Activated T-helper 17 cell treated with anti-CD3 and anti-CD28 coated beads, Interleukin-2, amount 50 U/mL, for 72 hours (primary cell): ENCODE data around the gene MRPS22. TPM values are rescaled to one million over a fixed set of nuclear protein-coding genes. Genes with fewer than 3 reads are reported as not detected.

Experiments
- ATAC-seq: fragments of 150-1000 bp; cut with Tn5 transposase; replicated peaks from 2 replicates; pipeline ENCODE4 v1.10.0; 2021; ENCODE audit warnings: mild to moderate bottlenecking, moderate library complexity
- H3K27ac Mint-ChIP-seq: one replicate; pipeline ENCODE4 v1.8.0; 2022; ENCODE audit warnings: mixed read lengths
- H3K27me3 Mint-ChIP-seq: one replicate; pipeline ENCODE4 v1.8.0; 2022; ENCODE audit warnings: mixed read lengths
- H3K36me3 Mint-ChIP-seq: one replicate; pipeline ENCODE4 v1.8.0; 2022; ENCODE audit warnings: low read depth, mild to moderate bottlenecking, mixed read lengths
- H3K4me1 Mint-ChIP-seq: one replicate; pipeline ENCODE4 v1.8.0; 2022; ENCODE audit warnings: mixed read lengths
- H3K4me3 Mint-ChIP-seq: one replicate; pipeline ENCODE4 v1.8.0; 2022; ENCODE audit warnings: mild to moderate bottlenecking, mixed read lengths
- H3K9me3 Mint-ChIP-seq: one replicate; pipeline ENCODE4 v1.8.0; 2022; ENCODE audit warnings: mixed read lengths
- total RNA-seq, 2 donors: library from RNA; stranded (reverse); gene quantifications; one replicate each; pipeline ENCODE4 v1.2.3, GENCODE V29; 2022

The MRPS22 gene
- total RNA-seq: 10 to 100 TPM; 49.2 to 53.4 TPM

DNA sequence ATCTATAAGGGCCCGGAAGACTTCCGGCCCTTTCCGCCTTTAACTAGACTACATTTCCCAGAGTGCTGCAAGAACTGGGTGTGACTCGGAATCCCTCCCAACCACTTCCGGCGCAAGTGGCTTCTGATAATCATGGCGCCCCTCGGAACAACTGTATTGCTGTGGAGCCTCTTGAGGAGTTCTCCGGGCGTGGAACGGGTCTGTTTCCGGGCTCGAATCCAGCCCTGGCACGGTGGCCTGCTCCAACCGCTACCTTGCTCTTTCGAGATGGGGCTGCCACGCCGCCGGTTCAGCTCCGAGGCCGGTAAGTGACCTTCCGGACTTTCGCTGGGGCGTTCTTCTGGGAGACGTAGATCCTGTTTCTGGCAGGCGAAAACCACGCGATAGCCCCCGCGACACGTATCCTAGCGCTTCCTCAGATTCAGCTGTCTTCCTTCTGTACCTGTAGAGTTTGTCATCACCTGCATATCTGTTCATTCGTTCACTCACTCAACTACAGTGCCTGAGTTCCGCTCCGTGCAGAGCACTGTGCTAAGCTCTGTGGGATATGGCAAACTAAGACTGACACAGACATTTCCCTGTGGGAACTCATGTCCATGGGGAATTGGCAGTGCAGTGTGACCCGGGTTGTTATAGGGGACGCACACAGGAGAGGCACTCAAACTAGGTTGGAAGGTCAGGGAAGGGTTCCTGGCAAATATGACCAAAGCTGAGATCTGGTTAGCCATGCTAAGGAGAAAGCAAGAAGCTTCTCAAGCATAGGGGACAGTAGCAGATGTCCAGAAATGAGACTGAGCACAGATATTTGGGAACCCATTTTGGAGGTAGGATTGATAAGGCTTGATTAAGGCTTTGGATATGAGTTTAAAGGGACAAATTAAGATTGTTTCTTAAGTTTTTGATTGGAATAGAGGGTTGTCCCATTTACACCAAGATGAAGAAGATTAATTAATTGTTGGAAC is at the start of gene MRPS22:
TSS of gene MRPS22 (plus strand) at position 126 of the 962 bp plus-strand sequence. CDS start at position 133, 7 bp downstream.
- Mint-ChIP-seq H3K36me3 (peaks cover 27% of the 10 kb centered on the region), H3K4me3 (no peak within 1 kb of the TSS), H3K27me3 (peaks cover 3% of the 10 kb centered on the region), H3K27ac (no peak within 1 kb of the TSS), H3K9me3 (peaks cover 5% of the 10 kb centered on the region), H3K4me1 (peaks cover 5% of the 10 kb centered on the region)
- peak; percentile 98 for ATAC-seq

DNA sequence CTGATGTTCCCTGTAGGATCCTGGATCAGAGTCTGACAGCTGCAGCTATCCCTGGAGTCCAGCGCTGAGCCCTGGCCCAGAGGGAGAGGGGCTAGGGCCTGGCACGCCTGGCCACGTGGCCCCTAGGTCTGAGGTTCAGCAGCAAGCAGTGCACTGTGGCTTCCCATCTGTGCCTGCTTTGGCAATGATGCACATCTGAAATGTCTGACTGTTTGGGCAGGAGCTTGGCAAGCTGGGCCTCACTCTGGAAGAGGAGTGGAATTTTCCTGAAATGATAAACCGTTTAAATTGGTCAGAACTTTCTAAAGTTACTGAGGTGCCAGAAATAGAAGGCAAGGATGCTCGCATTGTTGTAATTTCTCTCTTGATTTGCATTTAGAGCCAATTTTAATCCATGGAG is 48.8 kb upstream of the MRPS22 start:
- no peaks in the 10 kb centered on the region for H3K4me1 Mint-ChIP-seq
- no peak overlapping the region for H3K4me3 Mint-ChIP-seq

DNA sequence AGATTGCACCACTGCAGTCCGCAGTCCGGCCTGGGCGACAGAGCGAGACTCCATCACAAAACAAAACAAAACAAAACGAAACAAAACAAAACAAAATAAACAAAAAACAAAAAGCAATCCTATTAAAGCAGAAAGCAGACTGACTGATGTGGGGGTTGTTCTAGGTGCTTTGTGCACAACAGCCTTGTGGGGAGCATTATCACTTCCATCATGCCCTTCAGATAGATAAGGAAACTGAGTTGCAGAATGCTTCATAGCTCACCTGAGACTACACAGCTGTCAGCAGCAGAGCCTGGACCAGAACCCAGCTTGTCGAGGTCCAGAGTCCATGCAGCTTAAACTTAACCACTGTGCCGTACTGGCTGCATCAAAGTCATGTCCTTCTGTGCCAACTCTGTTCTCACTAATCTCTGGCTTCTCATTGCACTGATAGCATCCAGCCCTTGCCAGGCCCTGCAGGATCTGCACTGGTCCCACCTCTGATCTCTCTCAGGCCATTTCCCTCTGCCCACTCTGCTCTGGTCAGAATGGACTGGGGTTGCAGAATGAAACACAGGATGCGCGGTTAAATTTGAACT is 47.6 kb upstream of the MRPS22 start:
- Mint-ChIP-seq H3K27me3 (peaks cover 4% of the 10 kb centered on the region), H3K4me1 (no peaks in the 10 kb centered on the region), H3K27ac (no peak overlapping the region), H3K9me3 (no peaks in the 10 kb centered on the region), H3K4me3 (no peak overlapping the region), H3K36me3 (no peaks in the 10 kb centered on the region)
- no peak for ATAC-seq

More for the DNA sequence above, 48.8 kb upstream of the MRPS22 start:
- ATAC-seq: no peak
- H3K36me3 Mint-ChIP-seq: no peaks in the 10 kb centered on the region
- no peaks in the 10 kb centered on the region for H3K9me3 Mint-ChIP-seq
- no peak overlapping the region for H3K27ac Mint-ChIP-seq
- H3K27me3 Mint-ChIP-seq: peaks cover 4% of the 10 kb centered on the region

DNA sequence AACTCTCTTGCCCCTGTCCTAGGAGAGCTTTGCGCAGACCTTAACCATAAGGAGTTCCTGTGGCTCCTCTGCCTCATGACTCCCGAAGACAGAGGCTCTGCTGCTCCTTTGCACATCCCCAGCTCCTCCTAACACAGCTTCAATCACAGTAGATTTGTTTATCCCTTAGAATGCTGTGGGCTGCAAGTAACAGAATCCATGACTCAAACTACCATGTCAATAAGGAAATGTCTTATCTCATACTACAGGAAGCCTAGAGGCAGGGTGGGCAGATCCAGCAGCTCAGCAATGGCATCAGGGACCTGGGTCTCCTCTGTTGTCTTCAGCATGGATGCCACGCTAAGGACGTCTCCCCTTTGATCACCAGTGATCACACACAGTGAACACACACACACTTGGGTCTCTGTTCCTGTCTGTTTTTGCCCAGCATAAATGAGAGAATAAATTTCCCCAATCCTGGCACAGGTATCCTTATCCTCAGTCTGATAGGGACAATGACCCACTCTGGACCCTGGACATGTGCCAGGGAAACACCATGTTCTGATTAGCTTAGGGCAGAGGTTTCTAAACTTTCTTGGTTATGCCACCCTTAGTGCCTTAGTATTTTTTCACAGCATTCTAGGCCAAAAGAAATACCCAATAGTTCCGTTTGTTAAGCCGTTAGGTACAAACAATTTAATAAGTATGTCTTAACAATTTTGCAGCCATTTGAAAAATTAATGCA is 46.1 kb upstream of the MRPS22 start:
- H3K36me3 Mint-ChIP-seq: no peaks in the 10 kb centered on the region
- H3K4me3 Mint-ChIP-seq: no peak overlapping the region
- H3K27ac Mint-ChIP-seq: no peak overlapping the region
- H3K4me1 Mint-ChIP-seq: peaks cover 7% of the 10 kb centered on the region
- H3K27me3 Mint-ChIP-seq: peaks cover 6% of the 10 kb centered on the region
- no peaks in the 10 kb centered on the region for H3K9me3 Mint-ChIP-seq
- no peak for ATAC-seq

DNA sequence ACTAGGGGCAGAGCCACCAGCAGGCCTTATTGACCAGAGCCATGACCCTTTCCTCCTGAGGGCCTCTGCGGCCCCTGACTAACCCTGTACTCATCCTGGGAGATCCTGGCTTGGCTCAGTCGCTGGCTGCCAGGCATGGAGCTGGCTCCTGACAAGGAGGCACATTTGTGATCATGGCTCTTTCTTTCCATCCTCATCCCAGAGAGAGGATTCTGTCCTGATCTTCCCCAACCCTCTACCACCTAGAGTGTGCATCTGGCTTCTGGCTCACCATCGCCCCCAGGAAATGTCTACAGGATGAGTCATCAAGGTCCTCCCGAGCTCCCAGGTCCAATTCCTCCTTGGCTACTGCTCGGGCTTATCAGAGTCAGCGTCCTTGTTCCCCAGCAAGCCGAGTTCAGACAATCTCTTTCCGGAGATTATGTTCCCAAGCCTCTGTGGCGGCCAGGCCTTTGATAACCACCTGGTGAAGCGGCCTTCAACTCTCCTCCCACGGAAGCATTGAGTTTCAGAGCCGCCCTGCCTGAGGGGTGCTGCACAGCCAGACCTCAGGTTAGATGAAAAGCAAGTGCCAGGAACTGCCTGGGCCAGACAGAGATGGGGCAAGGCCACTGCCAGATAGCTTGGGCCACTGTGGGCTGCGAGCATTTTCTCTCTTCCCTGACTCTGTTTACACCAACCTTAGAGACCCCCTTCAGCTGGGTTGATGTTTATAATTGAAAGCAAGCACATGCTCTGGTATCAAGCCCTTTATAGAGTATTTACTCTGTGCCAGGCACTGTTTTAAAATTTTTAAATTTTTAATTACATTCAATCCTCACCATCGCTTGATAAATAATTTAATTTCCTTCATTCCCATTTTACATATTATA is 44.3 kb upstream of the MRPS22 start:
- H3K27me3 Mint-ChIP-seq: peaks cover 8% of the 10 kb centered on the region
- no peaks in the 10 kb centered on the region for H3K36me3 Mint-ChIP-seq
- H3K9me3 Mint-ChIP-seq: no peaks in the 10 kb centered on the region
- no peak overlapping the region for H3K27ac Mint-ChIP-seq
- no peak overlapping the region for H3K4me3 Mint-ChIP-seq
- H3K4me1 Mint-ChIP-seq: peaks cover 8% of the 10 kb centered on the region
- no peak for ATAC-seq

DNA sequence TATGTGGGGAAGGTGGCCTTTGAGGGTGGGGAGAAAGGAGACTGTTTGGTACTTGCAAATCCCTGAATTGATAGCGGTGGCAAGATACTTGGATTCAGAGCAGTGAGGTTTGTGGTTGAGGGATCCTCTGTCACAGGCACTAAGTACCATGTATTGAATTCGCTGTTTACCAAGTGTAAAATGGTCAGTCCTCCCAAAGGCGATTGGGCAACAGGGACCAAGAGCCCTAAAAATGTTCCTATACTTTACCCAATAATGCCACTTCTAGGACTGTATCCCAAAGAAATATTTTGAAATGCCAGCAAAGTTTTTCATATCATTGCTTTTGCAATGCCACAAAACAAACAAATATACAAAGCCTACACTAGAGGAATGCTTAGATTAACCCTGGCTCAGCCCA is 43.4 kb upstream of the MRPS22 start:
- no peak for ATAC-seq
- Mint-ChIP-seq H3K9me3 (no peaks in the 10 kb centered on the region), H3K27ac (no peak overlapping the region), H3K36me3 (no peaks in the 10 kb centered on the region), H3K27me3 (peaks cover 11% of the 10 kb centered on the region), H3K4me3 (no peak overlapping the region), H3K4me1 (peaks cover 8% of the 10 kb centered on the region)

DNA sequence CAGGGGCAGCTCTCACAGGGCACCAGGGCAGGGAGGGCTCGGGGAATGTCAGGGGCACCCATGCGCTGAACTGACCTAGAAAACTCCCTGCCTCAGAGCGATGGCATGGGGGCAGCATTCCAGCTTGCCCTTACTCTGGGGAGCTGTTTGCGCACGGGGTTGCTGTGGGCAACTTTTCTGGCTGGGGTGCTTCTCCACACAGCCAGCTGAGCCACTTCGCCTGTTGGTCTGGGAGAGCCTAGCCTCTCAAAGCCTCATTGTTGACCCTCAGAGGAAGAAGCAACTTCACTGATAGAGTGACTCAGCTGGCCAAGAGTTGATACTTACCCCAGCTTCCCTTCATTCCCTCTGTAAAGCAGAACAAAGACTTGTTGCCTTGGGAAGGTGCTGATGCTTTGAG is 42.6 kb upstream of the MRPS22 start:
- no peak overlapping the region for H3K4me3 Mint-ChIP-seq
- peaks cover 8% of the 10 kb centered on the region for H3K4me1 Mint-ChIP-seq
- peaks cover 11% of the 10 kb centered on the region for H3K27me3 Mint-ChIP-seq
- ATAC-seq: no peak
- no peak overlapping the region for H3K27ac Mint-ChIP-seq
- no peaks in the 10 kb centered on the region for H3K9me3 Mint-ChIP-seq
- no peaks in the 10 kb centered on the region for H3K36me3 Mint-ChIP-seq

DNA sequence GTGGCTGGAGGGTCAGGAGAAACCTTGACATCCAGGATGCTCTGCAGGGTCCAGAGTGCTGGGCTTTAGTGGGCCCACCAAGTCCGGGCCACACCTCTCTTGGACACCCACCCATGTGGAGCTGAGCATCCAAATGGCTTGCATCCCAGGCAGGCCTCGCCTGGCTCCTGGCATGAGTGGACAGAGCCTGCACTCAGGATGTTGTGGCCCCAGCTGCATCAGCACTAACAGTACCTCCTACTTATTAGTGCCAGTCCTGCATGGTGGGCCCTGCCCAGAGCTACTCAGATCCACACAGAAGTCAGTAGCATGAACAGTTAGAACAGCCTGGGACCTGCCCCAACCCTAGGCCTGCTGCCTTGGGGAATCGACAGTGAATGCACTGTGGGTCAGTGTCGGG is 42.2 kb upstream of the MRPS22 start:
- H3K9me3 Mint-ChIP-seq: no peaks in the 10 kb centered on the region
- H3K4me3 Mint-ChIP-seq: no peak overlapping the region
- peaks cover 11% of the 10 kb centered on the region for H3K27me3 Mint-ChIP-seq
- peaks cover 8% of the 10 kb centered on the region for H3K4me1 Mint-ChIP-seq
- no peak overlapping the region for H3K27ac Mint-ChIP-seq
- ATAC-seq: no peak
- H3K36me3 Mint-ChIP-seq: no peaks in the 10 kb centered on the region

DNA sequence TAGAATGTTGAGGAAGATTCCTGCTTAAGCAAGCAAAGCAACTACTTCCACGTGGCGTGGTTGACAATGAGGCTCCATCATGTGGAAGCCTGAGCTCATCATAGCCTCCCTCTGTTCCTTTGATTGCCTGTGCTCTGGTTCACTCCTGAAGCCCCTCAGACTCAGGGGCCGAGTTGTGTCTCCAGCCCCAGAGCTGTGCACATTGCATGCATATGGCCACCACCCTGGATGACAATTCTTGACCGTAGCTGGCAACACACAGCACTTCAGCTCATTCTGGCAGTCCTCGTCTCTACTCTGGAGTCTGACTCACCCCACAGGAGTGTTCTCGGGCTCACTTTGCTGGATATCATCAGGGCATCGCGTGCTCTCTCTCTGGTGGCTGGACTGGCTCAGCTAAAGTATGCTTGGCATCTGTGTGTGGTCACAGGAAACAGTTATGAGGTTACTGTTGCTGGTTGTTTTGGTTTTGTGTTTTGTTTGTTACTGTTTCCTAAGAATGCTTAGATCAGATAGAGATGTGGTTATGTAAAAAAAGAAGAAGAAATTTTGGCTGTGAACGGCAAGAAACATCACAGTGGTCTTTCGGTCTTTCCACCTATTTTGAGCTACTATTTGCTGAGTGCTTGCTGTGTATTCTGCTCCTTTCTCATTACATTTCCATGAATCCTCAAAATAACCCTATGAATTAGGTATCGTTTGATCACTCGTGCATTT is 41.6 kb upstream of the MRPS22 start:
- Mint-ChIP-seq H3K4me1 (peaks cover 8% of the 10 kb centered on the region), H3K27ac (no peak overlapping the region), H3K9me3 (no peaks in the 10 kb centered on the region), H3K27me3 (peaks cover 7% of the 10 kb centered on the region), H3K4me3 (no peak overlapping the region), H3K36me3 (no peaks in the 10 kb centered on the region)
- ATAC-seq: no peak

DNA sequence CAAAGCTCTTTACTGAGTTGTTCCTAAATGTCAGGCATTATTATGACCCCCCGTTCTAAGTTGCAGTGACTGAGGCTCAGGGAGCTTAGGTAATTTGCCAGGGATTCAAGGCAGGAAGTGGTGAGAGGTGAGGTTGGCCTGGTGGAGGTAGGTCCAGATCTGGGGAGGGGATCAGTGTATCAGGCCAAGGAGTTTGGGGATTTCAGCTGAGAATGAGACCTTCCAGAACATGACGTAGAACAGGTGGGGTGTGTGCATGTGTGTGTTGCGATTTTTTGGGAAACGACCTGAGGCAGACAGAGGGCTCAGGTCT is 41.1 kb upstream of the MRPS22 start:
- H3K9me3 Mint-ChIP-seq: no peaks in the 10 kb centered on the region
- peaks cover 8% of the 10 kb centered on the region for H3K4me1 Mint-ChIP-seq
- H3K27me3 Mint-ChIP-seq: peaks cover 10% of the 10 kb centered on the region
- no peak for ATAC-seq
- H3K4me3 Mint-ChIP-seq: no peak overlapping the region
- no peak overlapping the region for H3K27ac Mint-ChIP-seq
- H3K36me3 Mint-ChIP-seq: no peaks in the 10 kb centered on the region

DNA sequence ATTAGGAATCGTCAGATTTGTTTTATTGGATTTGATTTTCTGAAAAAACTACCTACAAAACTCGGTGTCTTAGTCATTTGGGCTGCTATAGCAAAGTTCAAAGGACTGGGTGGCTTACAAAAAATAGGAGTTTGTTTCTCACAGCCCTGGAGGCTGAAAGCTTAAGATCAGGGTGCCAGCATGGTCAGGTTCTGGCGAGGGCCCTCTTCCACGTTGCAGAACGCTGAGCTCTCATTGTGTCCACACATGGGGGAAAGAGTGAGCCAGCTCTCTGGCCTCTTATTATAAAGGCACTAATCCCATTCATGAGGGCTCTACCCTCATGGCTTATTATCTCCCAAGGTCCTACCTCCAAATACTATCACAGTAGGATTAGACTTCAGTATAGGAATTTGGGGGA is 40.6 kb upstream of the MRPS22 start:
- Mint-ChIP-seq H3K4me1 (peaks cover 8% of the 10 kb centered on the region), H3K4me3 (no peak overlapping the region), H3K36me3 (no peaks in the 10 kb centered on the region), H3K27ac (no peak overlapping the region), H3K9me3 (no peaks in the 10 kb centered on the region), H3K27me3 (peaks cover 10% of the 10 kb centered on the region)
- ATAC-seq: no peak

DNA sequence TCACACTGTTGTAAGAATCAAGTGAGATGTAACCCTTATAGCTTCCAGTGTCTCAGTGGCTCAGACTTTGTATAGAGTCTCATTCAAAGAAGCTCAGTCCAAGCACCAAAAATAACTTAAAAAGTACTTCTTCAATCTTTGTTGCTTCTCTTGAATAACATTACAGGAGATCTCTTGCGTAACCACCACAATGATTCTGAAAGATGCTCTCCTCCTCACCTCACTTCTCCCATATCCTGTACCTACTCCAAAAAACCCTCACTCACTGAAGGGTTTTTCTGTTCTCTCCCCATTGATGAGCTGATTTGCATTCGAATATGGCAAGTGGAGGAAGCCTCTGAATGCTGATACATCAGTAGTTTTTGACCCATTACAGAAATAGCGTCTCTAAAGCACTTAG is 39.4 kb upstream of the MRPS22 start:
- Mint-ChIP-seq H3K9me3 (no peaks in the 10 kb centered on the region), H3K27ac (no peak overlapping the region), H3K4me3 (no peak overlapping the region), H3K4me1 (peaks cover 8% of the 10 kb centered on the region), H3K27me3 (peaks cover 10% of the 10 kb centered on the region), H3K36me3 (no peaks in the 10 kb centered on the region)
- no peak for ATAC-seq

DNA sequence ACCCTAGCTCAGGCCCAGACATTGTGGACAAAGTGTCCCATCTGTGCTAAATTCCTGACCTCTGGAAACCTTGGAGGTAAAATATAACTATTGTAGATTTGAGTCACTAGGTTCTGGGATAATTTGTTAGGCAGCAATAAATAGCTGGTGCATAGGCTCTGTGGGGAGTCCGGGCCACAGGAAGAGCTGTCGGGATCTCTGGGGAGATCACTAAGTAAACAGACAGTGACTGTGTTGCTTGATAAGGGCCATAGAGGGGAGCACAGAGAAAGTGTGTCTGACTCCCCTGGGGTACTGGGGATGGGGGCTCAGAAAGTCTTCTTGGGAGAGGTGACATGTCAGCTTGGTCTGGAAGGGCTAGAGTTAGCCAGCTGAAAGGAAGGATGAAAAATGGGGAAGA is 37.7 kb upstream of the MRPS22 start:
- no peak overlapping the region for H3K4me3 Mint-ChIP-seq
- no peaks in the 10 kb centered on the region for H3K36me3 Mint-ChIP-seq
- H3K27me3 Mint-ChIP-seq: peaks cover 10% of the 10 kb centered on the region
- peaks cover 8% of the 10 kb centered on the region for H3K4me1 Mint-ChIP-seq
- H3K9me3 Mint-ChIP-seq: no peaks in the 10 kb centered on the region
- no peak overlapping the region for H3K27ac Mint-ChIP-seq
- ATAC-seq: no peak
